Endothelial cell of umbilical vein (primary cell): ENCODE results near the gene MOB3A. TPM values are rescaled to one million over a fixed set of nuclear protein-coding genes. Genes with fewer than 3 reads are reported as not detected.

Experiments used
- BruUV-seq: library from RNA; stranded (reverse); fragments of 400-500 nt; replicated peaks from 2 replicates; lab custom pipeline; 2021; lab: Mats Ljungman, UMichigan
- CTCF ChIA-PET: fragments of 300-600, 350-600 bp; sonication (Branson Sonifier 250); formaldehyde crosslinking; loops from one replicate; lab custom pipeline; 2021; ENCODE audit warnings: antibody characterized with exemption, inconsistent platforms; lab: Charles Lee
- POLR2A ChIA-PET: fragments of 300-600, 350-600 bp; sonication (Branson Sonifier 250); formaldehyde crosslinking; loops from one replicate; lab custom pipeline; 2021; ENCODE audit warnings: antibody characterized with exemption, inconsistent platforms; lab: Charles Lee
- DNase-seq: peaks from one replicate; pipeline ENCODE4 v3.0.0-alpha.2; 2011; ENCODE audit warnings: low read depth, low spot score
- FAIRE-seq: peaks from 2 replicates; lab custom pipeline; 2011; peaks lifted over from hg19 to GRCh38; lab: Jason Lieb, UNC
- H2AFZ ChIP-seq: 2 replicates; pipeline ENCODE4 v1.6.0; 2012; ENCODE audit warnings: low read depth, low read length, control low read depth, inconsistent platforms
- H3K27ac ChIP-seq: 2 replicates; pipeline ENCODE4 v1.5.1; 2011; ENCODE audit warnings: low read depth, mild to moderate bottlenecking, control low read depth, low read length, moderate library complexity; ENCODE audit not compliant: insufficient read depth
- H3K27me3 ChIP-seq, 2 experiments: 2 replicates each; pipeline versions ENCODE4 v1.6.0 to v1.6.1; 2011; ENCODE audit warnings: low read length in 2 of 2, mixed read lengths in 1 of 2; ENCODE audit not compliant: control insufficient read depth in 2 of 2, insufficient read depth in 2 of 2
- H3K36me3 ChIP-seq, 2 experiments: 2 replicates in 1 of 2; 3 replicates in 1 of 2; pipeline ENCODE4 v1.5.1; 2011; ENCODE audit warnings: low read length in 2 of 2, mild to moderate bottlenecking in 1 of 2, moderate library complexity in 1 of 2; ENCODE audit not compliant: control insufficient read depth in 2 of 2, insufficient read depth in 2 of 2; ENCODE audit errors: extremely low read depth in 1 of 2
- H3K4me1 ChIP-seq: 3 replicates; pipeline ENCODE4 v1.5.1; 2011; ENCODE audit warnings: mild to moderate bottlenecking, low read length; ENCODE audit not compliant: control insufficient read depth, insufficient read depth; ENCODE audit errors: extremely low read depth
- H3K4me2 ChIP-seq: 2 replicates; pipeline ENCODE4 v1.6.1; 2011; ENCODE audit warnings: low read length, control low read depth, mixed read lengths; ENCODE audit not compliant: insufficient read depth
- H3K4me3 ChIP-seq, 3 experiments: fragments of 200-600 bp in 1 of 3; sonication (generic), shearing (Covaris generic) in 1 of 3; replicated peaks in 1 of 3; 2 replicates each; pipeline ENCODE4 v1.5.1; 2011 to 2016; ENCODE audit warnings: control low read depth in 3 of 3, low read length in 3 of 3, mild to moderate bottlenecking in 2 of 3, inconsistent platforms in 1 of 3, low read depth in 1 of 3, moderate library complexity in 1 of 3; ENCODE audit not compliant: insufficient read depth in 1 of 3
- H3K79me2 ChIP-seq: 2 replicates; pipeline ENCODE4 v1.6.0; 2012; ENCODE audit warnings: low read length, inconsistent platforms; ENCODE audit not compliant: control insufficient read depth, insufficient read depth
- H3K9ac ChIP-seq: replicated peaks from 2 replicates; pipeline ENCODE3; 2011; ENCODE audit warnings: low read length, control low read depth; ENCODE audit not compliant: insufficient read depth; ENCODE audit errors: extremely low read depth
- H3K9me1 ChIP-seq: replicated peaks from 3 replicates; pipeline ENCODE4 v1.6.0; 2011; ENCODE audit warnings: mild to moderate bottlenecking, low read length; ENCODE audit not compliant: control insufficient read depth, insufficient read depth; ENCODE audit errors: extremely low read depth
- H3K9me3 ChIP-seq: replicated peaks from 2 replicates; pipeline ENCODE4 v1.5.1; 2012; ENCODE audit warnings: low read length, inconsistent platforms; ENCODE audit not compliant: control insufficient read depth, insufficient read depth
- H4K20me1 ChIP-seq: replicated peaks from 2 replicates; pipeline ENCODE3; 2011; ENCODE audit warnings: mild to moderate bottlenecking, low read length; ENCODE audit not compliant: control insufficient read depth, insufficient read depth; ENCODE audit errors: extremely low read depth
- EZH2 ChIP-seq: IDR thresholded peaks from 2 replicates; pipeline ENCODE4 v1.6.1; 2012; ENCODE audit warnings: borderline replicate concordance, low read depth, mild to moderate bottlenecking, moderate library complexity, low read length, inconsistent platforms; ENCODE audit not compliant: severe bottlenecking
- FOS ChIP-seq: IDR thresholded peaks from 2 replicates; pipeline ENCODE4 v1.6.1; 2011; ENCODE audit warnings: mild to moderate bottlenecking, low read length, moderate library complexity, borderline replicate concordance; ENCODE audit not compliant: insufficient read depth
- GATA2 ChIP-seq: IDR thresholded peaks from 2 replicates; pipeline ENCODE4 v1.7.0; 2011; ENCODE audit warnings: low read depth, mild to moderate bottlenecking, moderate library complexity, mixed read lengths, low read length; ENCODE audit not compliant: insufficient read length, insufficient read depth
- JUN ChIP-seq: IDR thresholded peaks from 2 replicates; pipeline ENCODE4 v1.6.1; 2011; ENCODE audit warnings: borderline replicate concordance, low read depth; ENCODE audit not compliant: insufficient read length, insufficient read depth
- MAX ChIP-seq: IDR thresholded peaks from 2 replicates; pipeline ENCODE4 v1.6.1; 2011; ENCODE audit not compliant: insufficient read depth, insufficient read length
- MYC ChIP-seq: IDR thresholded peaks from one replicate; pipeline ENCODE4 v1.6.1; 2011; ENCODE audit warnings: mild to moderate bottlenecking, low read depth, low read length
- POLR2A ChIP-seq: IDR thresholded peaks from 2 replicates; pipeline ENCODE4 v1.6.1; 2012; ENCODE audit warnings: low read depth, mild to moderate bottlenecking, control low read depth, low read length
- POLR2AphosphoS5 ChIP-seq: IDR thresholded peaks from 2 replicates; pipeline ENCODE4 v1.6.1; 2012; ENCODE audit warnings: low read depth, mild to moderate bottlenecking, control low read depth, low read length, moderate library complexity; ENCODE audit not compliant: insufficient read depth
- dilution Hi-C: fragments of 300-500 bp; cut with MboI; formaldehyde crosslinking; loops from one replicate; pipeline ENCODE4 v1.15.0; 2019; ENCODE audit warnings: low sequenced_read_pairs; ENCODE audit not compliant: extremely low pct_ligation_motif_present
- intact Hi-C: fragments of 100-400 bp; cut with micrococcal nuclease; formaldehyde crosslinking; loops from one replicate; pipeline ENCODE4 v1.10.0; 2022
- polyA plus RNA-seq, 4 experiments: library from polyadenylated mRNA; depleted of rRNA in 3 of 4; stranded (reverse) in 3 of 4; unstranded in 1 of 4; fragments of >200 nt; gene quantifications; 2 replicates each; pipeline versions ENCODE4 v1.2.1 to v1.2.3, GENCODE V29; 2011 to 2012; ENCODE audit warnings: missing spikeins in 1 of 4
- total RNA-seq: library from RNA; stranded (reverse); gene quantifications from 2 replicates; pipeline ENCODE4 v1.2.3, GENCODE V29; 2021
- TF ChIP-seq, protein P1 (sequence below), 2 donors: IDR thresholded peaks; 1 replicate in 1 of 2; 2 replicates in 1 of 2; pipeline ENCODE4 v1.5.1; 2011; ENCODE audit warnings: low read length in 2 of 2, mild to moderate bottlenecking in 2 of 2, moderate library complexity in 2 of 2, control low read depth in 1 of 2, inconsistent platforms in 1 of 2, low read depth in 1 of 2; ENCODE audit not compliant: insufficient read depth in 1 of 2; ENCODE audit errors: extremely low read depth in 1 of 2

MOB3A gene
- total and polyA plus RNA-seq, 2 donors (not counting 3 experiments of a cell fraction or from before 2014, with no cell fraction given): 46.5 to 59.7 TPM

DNA sequence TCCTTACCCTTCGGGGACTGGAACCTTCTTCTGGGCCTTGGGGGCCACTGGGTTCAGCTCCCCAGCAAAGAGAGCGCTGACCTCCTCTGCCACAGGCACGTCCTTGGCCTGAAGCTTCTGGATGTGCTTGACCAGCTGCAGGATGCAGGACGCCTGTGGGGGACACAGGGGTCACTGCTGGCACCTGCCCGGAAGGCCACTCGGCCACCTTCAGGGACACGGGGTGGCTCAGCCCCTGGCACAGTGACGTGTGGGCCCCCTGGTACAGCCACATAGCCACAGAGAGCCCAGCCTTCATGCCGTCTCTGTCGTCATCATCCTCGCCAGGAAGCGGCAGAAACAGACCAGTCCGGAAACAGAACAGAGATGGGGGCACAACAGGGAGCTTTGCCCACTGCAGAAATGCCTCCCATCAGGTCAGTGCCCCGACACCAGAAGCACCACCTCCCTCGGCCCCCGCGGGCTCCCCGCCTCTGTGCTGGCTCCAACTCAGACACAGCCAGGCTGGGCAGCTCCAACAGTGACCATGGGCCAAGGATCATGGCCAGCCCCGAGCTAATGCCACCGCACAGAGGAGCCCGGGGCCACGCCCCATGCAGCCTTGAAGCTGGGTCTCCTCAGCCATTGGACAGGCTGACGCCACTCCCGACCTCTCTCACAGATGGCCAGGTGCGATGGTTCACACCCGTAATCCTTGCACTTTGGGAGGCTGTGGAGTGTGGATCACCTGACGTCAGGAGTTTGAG, 21.3 kb upstream of the MOB3A start:
- dilution Hi-C loops: no loop called here
- no peaks in the 10 kb centered on the region for H3K27me3 ChIP-seq
- intact Hi-C loops: no loop called here
- POLR2A ChIA-PET: no interaction called here
- no peak overlapping the region for H3K27ac ChIP-seq
- H3K9me3 ChIP-seq: no peaks in the 10 kb centered on the region
- FAIRE-seq (no peak), DNase-seq (no peak)
- BruUV-seq: no TSS peak
- no peak overlapping the region for H3K9ac ChIP-seq
- no peak overlapping the region for H3K4me3 ChIP-seq
- no peaks in the 10 kb centered on the region for H4K20me1 ChIP-seq
- H2AFZ ChIP-seq: no peak overlapping the region
- TF ChIP-seq FOS (no peak), POLR2AphosphoS5 (no peak), EZH2 (no peak), JUN (no peak), MAX (no peak), MYC (no peak), POLR2A (no peak), GATA2 (no peak)
- TF ChIP-seq, protein P1, sequence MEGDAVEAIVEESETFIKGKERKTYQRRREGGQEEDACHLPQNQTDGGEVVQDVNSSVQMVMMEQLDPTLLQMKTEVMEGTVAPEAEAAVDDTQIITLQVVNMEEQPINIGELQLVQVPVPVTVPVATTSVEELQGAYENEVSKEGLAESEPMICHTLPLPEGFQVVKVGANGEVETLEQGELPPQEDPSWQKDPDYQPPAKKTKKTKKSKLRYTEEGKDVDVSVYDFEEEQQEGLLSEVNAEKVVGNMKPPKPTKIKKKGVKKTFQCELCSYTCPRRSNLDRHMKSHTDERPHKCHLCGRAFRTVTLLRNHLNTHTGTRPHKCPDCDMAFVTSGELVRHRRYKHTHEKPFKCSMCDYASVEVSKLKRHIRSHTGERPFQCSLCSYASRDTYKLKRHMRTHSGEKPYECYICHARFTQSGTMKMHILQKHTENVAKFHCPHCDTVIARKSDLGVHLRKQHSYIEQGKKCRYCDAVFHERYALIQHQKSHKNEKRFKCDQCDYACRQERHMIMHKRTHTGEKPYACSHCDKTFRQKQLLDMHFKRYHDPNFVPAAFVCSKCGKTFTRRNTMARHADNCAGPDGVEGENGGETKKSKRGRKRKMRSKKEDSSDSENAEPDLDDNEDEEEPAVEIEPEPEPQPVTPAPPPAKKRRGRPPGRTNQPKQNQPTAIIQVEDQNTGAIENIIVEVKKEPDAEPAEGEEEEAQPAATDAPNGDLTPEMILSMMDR (IDR thresholded peaks at IDR 0.05; ENCODE audit: extremely low read depth in 1 of 2, insufficient read depth in 1 of 2, low read depth in 1 of 2, low read length in 2 of 2): no peak
- peaks cover 25 to 90% of the 10 kb centered on the region in 2 experiments for H3K36me3 ChIP-seq
- H3K4me1 ChIP-seq: no peaks in the 10 kb centered on the region
- CTCF ChIA-PET: no interaction called here
- H3K9me1 ChIP-seq: no peaks in the 10 kb centered on the region
- H3K79me2 ChIP-seq: no peaks in the 10 kb centered on the region
- H3K4me2 ChIP-seq: no peak overlapping the region
